ENCODE results near the gene IL11.
A peak's percentile ranks its signal among the peaks of the same experiment; 100 is the strongest.

Gene IL11

GRCh38 chr19:55390461-55390880 is 20.2 kb upstream of the IL11 start:
- no peak for DNase-seq

- no peak for DNase-seq
Observed at GRCh38 chr19:55389386-55390317, 19.4 kb upstream of the IL11 start.

- DNase-seq: no peak
Observed at GRCh38 chr19:55387736-55388497, 17.7 kb upstream of the IL11 start.

- DNase-seq: no peak
Observed at GRCh38 chr19:55386493-55386971, 16.3 kb upstream of the IL11 start.

- peak; percentile 98 for DNase-seq
Observed at GRCh38 chr19:55385724-55386492, 15.6 kb upstream of the IL11 start, which contains the start of gene RPL28. Gene RPL28 (plus strand): TSS chr19:55385932. CDS start chr19:55386358, 426 bp downstream.

- peak; percentile 98 for DNase-seq
Observed at GRCh38 chr19:55384920-55385723, 14.9 kb upstream of the IL11 start.

- peak; percentile 48 for DNase-seq
Observed at GRCh38 chr19:55384131-55384919, 14.1 kb upstream of the IL11 start, which contains the start of gene TMEM238. Gene TMEM238 (minus strand): TSS chr19:55384292. CDS start chr19:55384259, 33 bp downstream.

- DNase-seq: peak; percentile 54
Observed at GRCh38 chr19:55383279-55384130, 13.2 kb upstream of the IL11 start.

- no peak for DNase-seq
Observed at GRCh38 chr19:55382522-55383054, 12.3 kb upstream of the IL11 start.

- no peak for DNase-seq
Observed at GRCh38 chr19:55382013-55382412, 11.8 kb upstream of the IL11 start.

- no peak for DNase-seq
Observed at GRCh38 chr19:55379174-55379573, 8.9 kb upstream of the IL11 start.

GRCh38 chr19:55377356-55378131 is 7.3 kb upstream of the IL11 start:
- no peak for DNase-seq

GRCh38 chr19:55376241-55376933 is 6.1 kb upstream of the IL11 start, which contains the start of gene TMEM190:
Gene TMEM190 (plus strand): TSS chr19:55376826. CDS start chr19:55376854, 28 bp downstream.
- no peak for DNase-seq

GRCh38 chr19:55373993-55374757 is 3.9 kb upstream of the IL11 start:
- no peak for DNase-seq

- no peak for DNase-seq
Observed at GRCh38 chr19:55373306-55373992, 3.2 kb upstream of the IL11 start.

- no peak for DNase-seq
Observed at GRCh38 chr19:55372316-55373081, 2.2 kb upstream of the IL11 start.
